ENCODE results near the gene CNOT3. TPM values are rescaled to one million over a fixed set of nuclear protein-coding genes. Genes with fewer than 3 reads are reported as not detected.

The CNOT3 gene
- total and polyA plus RNA-seq, 9 of the 15 experiments (the other 6 are each of a cell fraction or from before 2014, with no cell fraction given), result 0.27 to 60.4 (median 9.9) TPM

- TF ChIP-seq TAL1 (IDR thresholded peaks at IDR 0.05), result no peak
- no peak for TF ChIP-seq KLF10 (CRISPR knock-in tag; IDR thresholded peaks at IDR 0.05)
- TF ChIP-seq EP400 (IDR thresholded peaks at IDR 0.05), result no peak; the same call in 1 of the 2 replicates
- no peak for TF ChIP-seq KDM1A (IDR thresholded peaks at IDR 0.05)
- TF ChIP-seq ZNF75A (CRISPR knock-in tag; IDR thresholded peaks at IDR 0.05), result no peak
- no peak for TF ChIP-seq HDAC3 (IDR thresholded peaks at IDR 0.05; ENCODE audit: borderline replicate concordance, partially characterized antibody)
- no peak for TF ChIP-seq TCFL5 (CRISPR knock-in tag; conservative IDR thresholded peaks at IDR 0.05)
- no peak for TF ChIP-seq ARHGAP35 (IDR thresholded peaks at IDR 0.05; ENCODE audit: partially characterized antibody)
- no peak for TF ChIP-seq TGIF2 (CRISPR knock-in tag; IDR thresholded peaks at IDR 0.05)
- no peak for TF ChIP-seq ZNF165 (CRISPR knock-in tag; IDR thresholded peaks at IDR 0.05; ENCODE audit: borderline replicate concordance)
- no peak for TF ChIP-seq GABPB2 (CRISPR knock-in tag; conservative IDR thresholded peaks at IDR 0.05)
- TF ChIP-seq ZNF212 (CRISPR knock-in tag; IDR thresholded peaks at IDR 0.05), result no peak
- TF ChIP-seq MAFF (IDR thresholded peaks at IDR 0.05; ENCODE audit: low read length), result no peak
- no peak for TF ChIP-seq THRAP3 (IDR thresholded peaks at IDR 0.05; ENCODE audit: borderline replicate concordance)
- TF ChIP-seq NFYB (IDR thresholded peaks at IDR 0.05; ENCODE audit: extremely low read depth, insufficient read length), result no peak
- no peak for TF ChIP-seq FIP1L1 (IDR thresholded peaks at IDR 0.05; ENCODE audit: low read depth, low read length, poor library complexity, severe bottlenecking)
- no peak for TF ChIP-seq ZNF780A (CRISPR knock-in tag; IDR thresholded peaks at IDR 0.05)
- peak; percentile 51 for TF ChIP-seq CCNT2 (IDR thresholded peaks at IDR 0.05; ENCODE audit: borderline replicate concordance, extremely low read depth, insufficient read length, low read depth, low read length)
- TF ChIP-seq EGR1 (conservative IDR thresholded peaks at IDR 0.05), result no peak
- no peak for TF ChIP-seq NR2C1 (IDR thresholded peaks at IDR 0.05)
- TF ChIP-seq NR2C1 (tag; IDR thresholded peaks at IDR 0.05), result no peak
- no peak for TF ChIP-seq ESRRB (CRISPR knock-in tag; IDR thresholded peaks at IDR 0.05; ENCODE audit: borderline replicate concordance)
- TF ChIP-seq ZNF133 (CRISPR knock-in tag; IDR thresholded peaks at IDR 0.05), result no peak
- TF ChIP-seq E2F6 (IDR thresholded peaks at IDR 0.05; ENCODE audit: borderline replicate concordance in 1 of 2, extremely low read depth in 1 of 2, insufficient read depth in 1 of 2, insufficient read length in 1 of 2, low read depth in 1 of 2, low read length in 1 of 2, poor library complexity in 1 of 2, severe bottlenecking in 1 of 2), result no peak
- TF ChIP-seq CBX5 (IDR thresholded peaks at IDR 0.05; ENCODE audit: borderline replicate concordance, low read depth), result no peak
- no peak for TF ChIP-seq AFF4 (CRISPR knock-in tag; IDR thresholded peaks at IDR 0.05)
- TF ChIP-seq TEAD1 (CRISPR knock-in tag; IDR thresholded peaks at IDR 0.05), result no peak
Observed at GRCh38 chr19:54188215-54188871, 50.8 kb downstream of the CNOT3 start (continued).

All from K562 (cell line).